PFSK-1 (cell line): ENCODE results near the gene ARPIN.

Source experiments
- FOXP2 ChIP-seq: optimal IDR thresholded peaks from 2 replicates; pipeline ENCODE3; 2011; ENCODE audit warnings: borderline replicate concordance, control low read depth, inconsistent platforms; ENCODE audit not compliant: insufficient read depth; ENCODE audit errors: extremely low read length, extremely low read depth
- POLR2AphosphoS5 ChIP-seq: IDR thresholded peaks from 2 replicates; pipeline ENCODE4 v1.6.1; 2012; ENCODE audit warnings: low read depth, mild to moderate bottlenecking, control low read depth, low read length, moderate library complexity
- REST ChIP-seq, 2 experiments: IDR thresholded peaks; 2 replicates each; pipeline versions ENCODE4 v1.6.1 to v1.8.0; 2011 to 2012; ENCODE audit warnings: low read depth in 2 of 2, low read length in 2 of 2, control low read depth in 1 of 2, inconsistent platforms in 1 of 2, mild to moderate bottlenecking in 1 of 2, moderate library complexity in 1 of 2; ENCODE audit not compliant: insufficient read depth in 1 of 2
- SIN3A ChIP-seq: IDR thresholded peaks from 2 replicates; pipeline ENCODE4 v1.6.1; 2012; ENCODE audit warnings: mild to moderate bottlenecking, low read length, moderate library complexity, borderline replicate concordance; ENCODE audit not compliant: insufficient read depth
- TAF1 ChIP-seq: IDR thresholded peaks from 2 replicates; pipeline ENCODE4 v1.6.1; 2012; ENCODE audit warnings: low read length, control low read depth, borderline replicate concordance; ENCODE audit not compliant: insufficient read depth

ARPIN gene

GRCh38 chr15:89946681-89947299 lies 34.0 kb upstream of the ARPIN start:
- no peak for TF ChIP-seq FOXP2

- TF ChIP-seq SIN3A (no peak), POLR2AphosphoS5 (no peak), REST (IDR thresholded peaks at IDR 0.05; ENCODE audit: insufficient read depth in 1 of 2, low read depth in 2 of 2, low read length in 2 of 2) (no peak), TAF1 (no peak), FOXP2 (no peak)
Measured at GRCh38 chr15:89939910-89940309, 27.2 kb upstream of the ARPIN start.

- no peak for TF ChIP-seq FOXP2
- TF ChIP-seq POLR2AphosphoS5: no peak
- no peak for TF ChIP-seq REST (IDR thresholded peaks at IDR 0.05; ENCODE audit: insufficient read depth in 1 of 2, low read depth in 2 of 2, low read length in 2 of 2)
- TF ChIP-seq TAF1: no peak
- TF ChIP-seq SIN3A: no peak
Measured at GRCh38 chr15:89937365-89938350, 24.9 kb upstream of the ARPIN start.

- TF ChIP-seq FOXP2: no peak
- TF ChIP-seq POLR2AphosphoS5: no peak
- TF ChIP-seq REST (IDR thresholded peaks at IDR 0.05; ENCODE audit: insufficient read depth in 1 of 2, low read depth in 2 of 2, low read length in 2 of 2): no peak
- no peak for TF ChIP-seq SIN3A
- TF ChIP-seq TAF1: no peak
Measured at GRCh38 chr15:89936786-89937265, 24.1 kb upstream of the ARPIN start.

- TF ChIP-seq FOXP2 (no peak), SIN3A (no peak), TAF1 (no peak), POLR2AphosphoS5 (no peak), REST (IDR thresholded peaks at IDR 0.05; ENCODE audit: insufficient read depth in 1 of 2, low read depth in 2 of 2, low read length in 2 of 2) (no peak)
Measured at GRCh38 chr15:89936051-89936785, 23.5 kb upstream of the ARPIN start.
